ENCODE measurements around the gene SYTL3. TPM values are rescaled to one million over a fixed set of nuclear protein-coding genes. Genes with fewer than 3 reads are reported as not detected.

SYTL3 gene
- total RNA-seq, 2 experiments from 2014 or later = 151 to 163 TPM

DNA sequence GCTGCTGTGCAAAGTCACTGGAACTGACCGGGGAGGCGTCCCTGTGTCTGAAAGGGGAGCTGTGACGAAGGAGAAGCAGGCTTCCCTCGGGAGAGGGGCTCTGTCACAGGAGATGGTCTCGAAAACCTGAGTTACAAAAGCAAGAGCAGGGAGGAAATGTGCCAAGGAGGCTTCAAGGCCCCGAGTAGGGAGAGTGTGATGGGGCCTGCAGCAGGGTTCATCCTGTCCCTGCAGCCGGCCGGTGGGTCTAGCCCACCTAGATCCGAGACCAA lies 22.0 kb upstream of the SYTL3 start:
- ATAC-seq (no peak), DNase-seq (no peak)
- Mint-ChIP-seq H3K4me3 (no peak overlapping the region), H3K4me1 (ENCODE audit: low read depth) (peaks cover 34% of the 10 kb centered on the region), H3K27ac (peak overlapping the region; percentile 28), H3K9me3 (no peaks in the 10 kb centered on the region), H3K27me3 (no peaks in the 10 kb centered on the region), H3K36me3 (ENCODE audit: low read depth) (peaks cover 50% of the 10 kb centered on the region)
- no peak for TF ChIP-seq CTCF (IDR thresholded peaks at IDR 0.05)
- ChIA-PET POLR2A (no interaction called here), CTCF (interaction anchor here (1.5 to 4.5 kb wide), 2 partner anchors 63 to 507 kb away, joined by 4 to 35 read pairs; no protein-coding TSS in a partner anchor)
- intact Hi-C loops (cut with micrococcal nuclease) = no loop called here

GRCh38 chr6:158628542-158628941 lies 21.3 kb upstream of the SYTL3 start:
- DNase-seq = no peak
- Mint-ChIP-seq H3K27me3 (no peaks in the 10 kb centered on the region), H3K4me1 (ENCODE audit: low read depth) (peaks cover 32% of the 10 kb centered on the region), H3K36me3 (ENCODE audit: low read depth) (peaks cover 52% of the 10 kb centered on the region), H3K27ac (no peak overlapping the region), H3K9me3 (no peaks in the 10 kb centered on the region), H3K4me3 (no peak overlapping the region)
- ChIA-PET CTCF (interaction anchor here (1.5 to 4.5 kb wide), 2 partner anchors 62 to 506 kb away, joined by 4 to 35 read pairs; no protein-coding TSS in a partner anchor), POLR2A (no interaction called here)
- intact Hi-C loops (cut with micrococcal nuclease) = no loop called here
- no peak for ATAC-seq
- no peak for TF ChIP-seq CTCF (IDR thresholded peaks at IDR 0.05)

GRCh38 chr6:158629367-158630221 lies 20.3 kb upstream of the SYTL3 start:
- Mint-ChIP-seq H3K9me3 (no peaks in the 10 kb centered on the region), H3K27ac (peak overlapping the region; percentile 74), H3K36me3 (ENCODE audit: low read depth) (peaks cover 53% of the 10 kb centered on the region), H3K4me1 (ENCODE audit: low read depth) (peaks cover 32% of the 10 kb centered on the region), H3K27me3 (no peaks in the 10 kb centered on the region), H3K4me3 (no peak overlapping the region)
- ChIA-PET POLR2A (interaction anchor here (0.9 to 1.8 kb wide), 3 partner anchors 11 to 15 kb away, joined by 3 to 5 read pairs (median 4); partner anchors contain the start of gene DYNLT1), CTCF (interaction anchor here (1.0 to 4.5 kb wide), 4 partner anchors 22 to 505 kb away, joined by 3 to 35 read pairs (median 4); no protein-coding TSS in a partner anchor)
- peak; percentile 56 for DNase-seq
- intact Hi-C loops (cut with micrococcal nuclease) = no loop called here
- peak; percentile 71 for ATAC-seq
- no peak for TF ChIP-seq CTCF (IDR thresholded peaks at IDR 0.05)

DNA sequence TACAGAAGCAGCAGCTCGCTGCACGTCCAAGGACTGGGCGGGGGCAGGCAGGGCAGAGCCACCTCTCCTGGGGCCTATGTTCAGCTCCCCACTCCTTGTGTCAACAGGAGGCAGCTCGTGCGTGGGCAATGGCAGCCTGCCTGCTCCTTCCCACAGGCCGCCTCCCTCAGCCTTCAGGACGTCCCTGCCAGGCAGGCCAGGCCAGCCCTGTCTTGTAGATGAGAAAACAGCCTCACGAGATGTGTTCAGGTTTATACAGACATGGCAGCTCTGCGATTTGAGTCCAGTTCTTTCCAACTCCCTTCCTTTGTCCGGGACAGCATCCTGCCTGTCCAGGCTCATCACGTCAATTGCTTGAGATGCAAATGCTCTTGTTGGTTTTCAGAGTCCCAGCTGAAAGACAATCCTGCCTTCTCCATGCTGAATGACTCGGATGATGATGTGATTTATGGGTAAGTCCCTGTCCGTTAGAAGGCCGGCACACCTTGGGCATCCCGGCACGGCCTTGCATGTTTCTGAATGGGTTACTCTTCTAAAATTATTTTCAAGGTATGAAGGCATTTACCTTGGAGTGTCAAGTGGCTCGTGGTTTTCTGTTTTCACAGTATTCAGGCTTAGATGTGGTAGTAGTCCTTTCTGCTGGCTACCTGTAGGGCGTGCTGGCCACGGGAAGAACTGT lies 18.8 kb upstream of the SYTL3 start:
- CTCF ChIA-PET = interaction anchor here (0.9 to 4.5 kb wide), 4 partner anchors 24 to 297 kb away, joined by 3 to 35 read pairs (median 3); no protein-coding TSS in a partner anchor
- POLR2A ChIA-PET = interaction anchor here (0.8 to 1.8 kb wide), 3 partner anchors 8 to 13 kb away, joined by 4 to 5 read pairs (median 4); partner anchors contain the start of gene DYNLT1
- Mint-ChIP-seq H3K9me3 (no peaks in the 10 kb centered on the region), H3K4me1 (ENCODE audit: low read depth) (peaks cover 43% of the 10 kb centered on the region), H3K36me3 (ENCODE audit: low read depth) (peaks cover 59% of the 10 kb centered on the region), H3K27me3 (no peaks in the 10 kb centered on the region), H3K27ac (peak overlapping the region; percentile 77), H3K4me3 (no peak overlapping the region)
- intact Hi-C loops (cut with micrococcal nuclease) = no loop called here
- DNase-seq = no peak
- ATAC-seq = no peak
- no peak for TF ChIP-seq CTCF (IDR thresholded peaks at IDR 0.05)
